HFFc6 (cell line): ENCODE measurements around the gene PPL. TPM values are rescaled to one million over a fixed set of nuclear protein-coding genes. Genes with fewer than 3 reads are reported as not detected.

Experiments used
- DNase-seq: peaks from one replicate; pipeline ENCODE4 v3.0.0-alpha.2; 2018
- H3K27ac Mint-ChIP-seq: 2 replicates; pipeline ENCODE4 v1.8.0; 2020; ENCODE audit warnings: mild to moderate bottlenecking, mixed read lengths
- H3K27me3 Mint-ChIP-seq: 2 replicates; pipeline ENCODE4 v1.8.0; 2021; ENCODE audit warnings: mild to moderate bottlenecking, moderate library complexity, mixed read lengths; ENCODE audit not compliant: insufficient read depth
- H3K36me3 Mint-ChIP-seq: 2 replicates; pipeline ENCODE4 v1.8.0; 2021; ENCODE audit warnings: low read depth, mixed read lengths
- H3K4me1 Mint-ChIP-seq: 2 replicates; pipeline ENCODE4 v1.8.0; 2020; ENCODE audit warnings: low read depth, mixed read lengths
- H3K4me3 Mint-ChIP-seq: 2 replicates; pipeline ENCODE4 v1.8.0; 2020; ENCODE audit warnings: mild to moderate bottlenecking, moderate library complexity, mixed read lengths
- H3K9me3 Mint-ChIP-seq: 2 replicates; pipeline ENCODE4 v1.8.0; 2020; ENCODE audit warnings: mild to moderate bottlenecking, mixed read lengths
- total RNA-seq, 6 experiments: library from RNA; stranded (reverse); fragmentation: NEBNext Ultra II Directional; extraction: Animal tissue kit (Norgen Biotek cat#: 25700); gene quantifications; 2 replicates in 1 of 6; 3 replicates in 5 of 6; pipeline ENCODE4 v1.2.3, GENCODE V29; 2021
- TF ChIP-seq, protein P1 (sequence below): fragments of 200-600 bp; sonication (generic); IDR thresholded peaks from 2 replicates; pipeline ENCODE4 v1.5.0; 2021; ENCODE audit warnings: antibody characterized with exemption, mild to moderate bottlenecking

PPL gene
- total RNA-seq, 6 experiments from 2014 or later: 0.02 to 0.06 (median 0.05) TPM; not detected in 3

DNA sequence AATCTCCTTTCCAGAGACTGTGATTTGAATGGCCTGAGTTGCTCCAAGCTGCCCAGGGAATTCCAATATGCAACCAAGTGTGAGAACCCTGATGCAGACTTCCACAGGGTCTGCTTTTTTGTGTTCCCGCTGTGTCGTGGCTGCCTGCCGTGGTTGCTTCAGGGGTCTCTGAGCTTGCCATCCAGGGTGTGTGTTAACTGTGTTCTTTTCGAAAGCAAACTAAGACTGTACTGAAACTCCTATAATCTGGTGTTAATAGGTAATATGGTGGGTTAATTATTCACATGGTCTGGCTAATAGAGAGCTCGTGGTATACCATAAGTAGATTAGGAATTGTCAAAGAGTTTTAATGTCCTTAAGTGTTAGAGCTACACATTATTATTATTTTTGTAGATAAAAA is 68.9 kb downstream of the PPL start:
- H3K9me3 Mint-ChIP-seq: no peaks in the 10 kb centered on the region
- H3K27ac Mint-ChIP-seq: no peak overlapping the region
- H3K36me3 Mint-ChIP-seq: peaks cover 13% of the 10 kb centered on the region
- no peaks in the 10 kb centered on the region for H3K4me1 Mint-ChIP-seq
- H3K4me3 Mint-ChIP-seq: no peak overlapping the region
- TF ChIP-seq, protein P1, sequence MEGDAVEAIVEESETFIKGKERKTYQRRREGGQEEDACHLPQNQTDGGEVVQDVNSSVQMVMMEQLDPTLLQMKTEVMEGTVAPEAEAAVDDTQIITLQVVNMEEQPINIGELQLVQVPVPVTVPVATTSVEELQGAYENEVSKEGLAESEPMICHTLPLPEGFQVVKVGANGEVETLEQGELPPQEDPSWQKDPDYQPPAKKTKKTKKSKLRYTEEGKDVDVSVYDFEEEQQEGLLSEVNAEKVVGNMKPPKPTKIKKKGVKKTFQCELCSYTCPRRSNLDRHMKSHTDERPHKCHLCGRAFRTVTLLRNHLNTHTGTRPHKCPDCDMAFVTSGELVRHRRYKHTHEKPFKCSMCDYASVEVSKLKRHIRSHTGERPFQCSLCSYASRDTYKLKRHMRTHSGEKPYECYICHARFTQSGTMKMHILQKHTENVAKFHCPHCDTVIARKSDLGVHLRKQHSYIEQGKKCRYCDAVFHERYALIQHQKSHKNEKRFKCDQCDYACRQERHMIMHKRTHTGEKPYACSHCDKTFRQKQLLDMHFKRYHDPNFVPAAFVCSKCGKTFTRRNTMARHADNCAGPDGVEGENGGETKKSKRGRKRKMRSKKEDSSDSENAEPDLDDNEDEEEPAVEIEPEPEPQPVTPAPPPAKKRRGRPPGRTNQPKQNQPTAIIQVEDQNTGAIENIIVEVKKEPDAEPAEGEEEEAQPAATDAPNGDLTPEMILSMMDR: no peak
- H3K27me3 Mint-ChIP-seq: no peaks in the 10 kb centered on the region; the same call in 1 of the 2 replicates
- DNase-seq: no peak

GRCh38 chr16:4866586-4866985 is 70.4 kb downstream of the PPL start:
- H3K27ac Mint-ChIP-seq: no peak overlapping the region
- TF ChIP-seq, protein P1: no peak
- H3K36me3 Mint-ChIP-seq: peaks cover 5% of the 10 kb centered on the region
- H3K27me3 Mint-ChIP-seq: no peaks in the 10 kb centered on the region; the same call in 1 of the 2 replicates
- no peaks in the 10 kb centered on the region for H3K4me1 Mint-ChIP-seq
- H3K4me3 Mint-ChIP-seq: no peak overlapping the region
- no peak for DNase-seq
- H3K9me3 Mint-ChIP-seq: no peaks in the 10 kb centered on the region

GRCh38 chr16:4865231-4865860 is 71.6 kb downstream of the PPL start:
- Mint-ChIP-seq H3K4me3 (no peak overlapping the region), H3K27me3 (no peaks in the 10 kb centered on the region)

DNA sequence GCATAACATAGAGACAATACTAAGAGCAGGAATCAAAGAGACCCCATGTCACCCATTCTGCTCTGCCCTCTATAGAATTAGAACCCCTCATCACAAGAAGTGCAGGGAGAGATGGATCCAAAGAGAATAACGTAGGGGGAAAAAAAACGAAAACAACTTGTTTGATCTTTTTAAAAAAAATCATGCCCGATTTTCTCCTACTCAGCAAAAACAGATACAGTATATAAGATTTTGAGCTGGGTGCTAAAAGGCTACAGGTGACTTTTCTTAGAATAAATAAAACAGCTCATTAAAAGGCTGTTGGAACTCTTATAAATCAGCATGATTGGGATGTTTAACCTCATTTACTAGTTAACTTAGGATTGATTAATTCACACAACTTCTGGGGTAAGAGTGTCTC is 72.2 kb downstream of the PPL start:
- H3K4me1 Mint-ChIP-seq: peaks cover under 1% of the 10 kb centered on the region; the same call in 1 of the 2 replicates
- H3K27me3 Mint-ChIP-seq: no peaks in the 10 kb centered on the region
- H3K36me3 Mint-ChIP-seq: peaks cover 15% of the 10 kb centered on the region
- H3K4me3 Mint-ChIP-seq: no peak overlapping the region
- no peak overlapping the region for H3K27ac Mint-ChIP-seq
- TF ChIP-seq, protein P1: no peak
- no peaks in the 10 kb centered on the region for H3K9me3 Mint-ChIP-seq
- no peak for DNase-seq

More at GRCh38 chr16:4865231-4865860, 71.6 kb downstream of the PPL start:
- Mint-ChIP-seq H3K27ac (no peak overlapping the region), H3K9me3 (no peaks in the 10 kb centered on the region), H3K4me1 (no peaks in the 10 kb centered on the region), H3K36me3 (peaks cover 12% of the 10 kb centered on the region)
- DNase-seq: no peak
- TF ChIP-seq, protein P1: no peak

DNA sequence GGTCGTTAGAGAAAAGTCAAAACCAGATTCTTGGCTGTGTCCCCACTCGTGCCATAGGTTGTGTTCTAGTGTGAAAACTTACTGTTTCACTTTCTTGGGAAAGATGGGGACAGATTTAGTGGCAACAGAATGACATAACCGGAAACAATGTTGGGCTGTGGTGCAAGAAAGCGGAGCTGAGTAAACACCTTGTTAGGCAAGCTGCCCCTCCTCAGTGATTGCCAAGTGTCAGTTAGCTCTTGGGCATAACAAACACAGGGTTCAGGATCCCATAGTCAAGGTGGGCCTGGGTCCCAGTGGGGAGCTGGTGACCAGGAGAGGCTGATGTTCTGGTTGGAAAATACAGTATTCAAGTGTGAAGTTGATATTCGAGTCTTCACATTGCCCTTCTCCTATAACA is 74.3 kb downstream of the PPL start:
- peaks cover 4% of the 10 kb centered on the region; the same call in 1 of the 2 replicates for H3K4me1 Mint-ChIP-seq
- peaks cover 27% of the 10 kb centered on the region for H3K36me3 Mint-ChIP-seq
- H3K27ac Mint-ChIP-seq: no peak overlapping the region
- H3K27me3 Mint-ChIP-seq: no peaks in the 10 kb centered on the region; the same call in 1 of the 2 replicates
- no peaks in the 10 kb centered on the region for H3K9me3 Mint-ChIP-seq
- H3K4me3 Mint-ChIP-seq: no peak overlapping the region
- no peak for DNase-seq
- TF ChIP-seq, protein P1: no peak
